ENCODE data around the gene COMMD1.
"Not testable (repeated sequence)": the region's sequence is repeated elsewhere in the genome, so short reads cannot be mapped to it uniquely, and the experiment has no call there.

COMMD1 gene

GRCh38 chr2:61969376-61969775 lies 63.9 kb downstream of the COMMD1 start:
- no peak for DNase-seq

GRCh38 chr2:61970807-61971556 lies 65.5 kb downstream of the COMMD1 start:
- DNase-seq, result no peak

DNA sequence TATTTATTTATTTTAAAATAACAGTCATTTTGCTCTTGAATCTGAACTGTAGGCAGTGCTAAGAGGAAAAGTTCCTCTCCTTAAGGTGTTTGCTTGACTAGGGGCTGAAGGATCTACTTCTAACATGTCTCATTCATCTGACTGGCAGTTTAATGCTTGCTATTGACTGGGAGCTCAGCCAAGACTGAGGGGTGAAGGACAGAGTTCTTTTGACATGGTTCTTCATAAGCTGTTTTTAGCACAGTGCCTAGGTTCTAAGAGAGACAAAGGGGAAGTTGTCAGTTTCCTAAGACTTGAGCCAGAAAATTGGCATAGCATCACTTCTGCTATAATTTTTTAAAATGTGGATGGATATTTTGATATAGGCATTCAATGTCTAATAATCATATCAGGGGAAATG lies 73.0 kb downstream of the COMMD1 start:
- DNase-seq, result no peak

DNA sequence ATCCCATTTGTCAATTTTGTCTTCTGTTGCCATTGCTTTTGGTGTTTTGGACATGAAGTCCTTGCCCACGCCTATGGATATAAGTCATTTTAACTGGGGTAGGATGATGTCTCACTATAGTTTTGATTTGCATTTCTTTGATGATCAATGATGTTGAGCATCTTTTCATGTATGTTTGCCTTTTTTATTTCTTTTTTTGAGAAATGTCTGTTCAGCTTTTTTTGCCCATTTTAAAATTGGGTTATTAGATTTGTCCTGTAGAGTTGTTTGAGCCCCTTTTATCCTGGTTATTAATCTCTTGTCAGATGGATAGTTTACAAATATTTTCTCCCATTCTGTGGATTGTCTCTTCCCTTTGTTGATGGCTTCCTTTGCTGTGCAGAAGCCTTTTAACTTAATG lies 75.3 kb downstream of the COMMD1 start:
- DNase-seq, result no peak

- DNase-seq, result no peak
These were observed 79.2 kb downstream of the COMMD1 start for GRCh38 chr2:61984682-61985081.

DNA sequence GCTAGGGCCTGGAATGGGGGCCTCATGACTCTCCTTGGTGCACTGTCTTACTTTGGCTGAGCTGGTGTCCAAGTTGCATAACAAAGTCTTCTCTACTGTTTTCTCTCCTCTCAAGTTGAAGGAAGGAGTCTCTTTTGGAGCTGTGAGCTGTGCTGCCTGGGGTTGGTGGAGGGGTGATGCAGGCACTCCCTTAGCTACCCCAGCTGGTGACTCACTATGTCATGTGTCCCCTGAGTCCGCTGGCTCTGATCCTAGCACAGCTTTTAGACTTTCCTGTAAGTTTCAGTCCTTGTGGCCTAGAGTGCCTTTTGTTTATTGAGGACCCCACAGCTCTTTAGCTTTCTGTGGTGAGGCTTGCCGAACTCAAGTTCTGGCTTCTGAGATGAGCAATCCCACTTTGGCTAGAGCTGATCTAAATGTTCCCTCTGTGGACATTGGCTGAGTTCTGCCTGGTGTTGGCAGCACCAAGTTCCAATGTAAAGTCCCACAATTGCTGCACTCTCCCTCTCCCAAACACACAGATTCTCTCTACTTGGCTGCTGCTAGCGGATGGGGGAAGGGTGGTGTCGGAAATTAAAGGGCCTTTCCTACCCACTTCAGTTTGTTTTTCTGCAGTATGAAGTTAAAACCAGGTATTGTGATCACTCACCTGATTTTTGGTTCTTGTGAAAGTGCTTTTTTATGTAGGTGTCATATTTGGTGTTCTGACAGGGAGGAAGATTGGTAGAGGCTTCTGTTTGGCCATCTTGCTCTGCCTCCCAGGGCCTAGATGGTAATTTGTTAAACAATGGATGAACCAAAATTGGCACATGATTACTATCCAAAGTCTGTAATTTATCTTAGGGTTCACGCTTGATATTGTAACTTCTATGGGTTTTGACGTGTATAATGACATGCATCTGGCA lies 83.2 kb downstream of the COMMD1 start:
- no peak for DNase-seq

GRCh38 chr2:61993422-61994024 lies 88.0 kb downstream of the COMMD1 start:
- no peak for DNase-seq

GRCh38 chr2:61994531-61994930 lies 89.1 kb downstream of the COMMD1 start:
- no peak for DNase-seq

GRCh38 chr2:61995065-61995464 lies 89.6 kb downstream of the COMMD1 start:
- DNase-seq, result no peak

DNA sequence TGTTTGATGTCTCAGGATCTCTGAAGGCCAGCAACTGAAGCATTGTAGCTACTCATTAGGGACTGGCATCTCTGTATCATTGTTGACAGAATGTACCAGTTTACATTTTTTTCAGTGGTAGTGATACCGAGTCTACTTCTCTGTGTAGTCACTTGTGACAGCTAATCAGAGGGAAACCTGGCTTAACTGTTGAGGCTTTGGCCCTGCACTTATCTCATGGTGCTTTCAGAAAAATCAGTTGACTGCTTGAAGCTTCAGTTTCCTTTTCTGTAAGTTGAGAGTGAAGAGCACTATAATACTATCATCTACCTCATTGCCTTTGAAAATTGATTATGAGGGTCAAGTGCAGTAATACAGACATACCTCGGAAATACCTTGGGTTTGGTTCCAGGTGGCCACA lies 90.0 kb downstream of the COMMD1 start:
- no peak for DNase-seq

- DNase-seq, result no peak
These were observed 93.0 kb downstream of the COMMD1 start for GRCh38 chr2:61998426-61998825.

DNA sequence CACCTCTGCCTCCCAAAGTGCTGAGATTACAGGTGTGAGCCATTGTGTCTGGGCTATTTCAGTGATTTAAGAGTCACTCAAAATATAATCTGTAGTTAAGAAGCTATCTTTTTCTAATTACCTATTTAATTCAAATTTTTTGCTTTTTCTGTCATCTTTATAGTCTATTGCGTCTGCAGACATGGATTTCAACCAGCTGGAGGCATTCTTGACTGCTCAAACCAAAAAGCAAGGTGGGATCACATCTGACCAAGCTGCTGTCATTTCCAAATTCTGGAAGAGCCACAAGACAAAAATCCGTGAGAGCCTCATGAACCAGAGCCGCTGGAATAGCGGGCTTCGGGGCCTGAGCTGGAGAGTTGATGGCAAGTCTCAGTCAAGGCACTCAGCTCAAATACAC lies 95.1 kb downstream of the COMMD1 start:
- no peak for DNase-seq

DNA sequence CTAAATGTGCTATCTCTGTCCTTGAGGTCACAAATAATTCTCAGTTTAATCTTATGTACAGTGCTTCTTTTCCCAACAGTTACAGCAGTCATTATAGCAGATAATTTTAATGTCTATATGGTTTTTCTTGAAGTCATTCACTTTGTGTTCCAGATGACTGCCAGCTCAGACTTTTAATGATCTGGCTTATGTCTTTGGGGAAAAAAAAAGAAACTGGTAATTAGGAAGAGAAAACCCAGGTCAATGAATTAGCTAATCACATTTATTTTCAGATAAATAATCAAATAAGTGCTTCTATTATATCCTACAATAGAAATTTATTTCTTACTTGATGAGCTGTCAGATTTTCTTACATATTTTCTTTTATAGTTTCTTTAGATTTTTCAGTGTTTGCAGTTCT lies 96.0 kb downstream of the COMMD1 start:
- no peak for DNase-seq

DNA sequence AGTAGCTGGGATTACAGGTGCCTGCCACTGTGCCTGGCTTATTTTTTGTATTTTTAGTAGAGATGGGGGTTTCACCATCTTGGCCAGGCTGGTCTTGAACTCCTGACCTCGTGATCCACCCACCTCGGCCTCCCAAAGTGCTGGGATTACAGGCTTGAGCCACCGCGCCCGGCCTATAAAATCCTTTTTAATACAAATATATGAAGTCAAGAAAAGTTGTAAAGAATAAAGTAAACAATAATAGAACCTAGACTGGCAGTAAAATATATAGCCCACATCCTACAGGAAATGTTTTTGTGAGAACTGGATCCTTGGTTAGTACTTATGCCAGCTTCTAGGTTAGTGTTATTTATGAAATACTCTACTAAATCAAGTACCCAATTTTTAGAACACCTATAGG lies 99.0 kb downstream of the COMMD1 start:
- DNase-seq, result not testable (repeated sequence)

DNA sequence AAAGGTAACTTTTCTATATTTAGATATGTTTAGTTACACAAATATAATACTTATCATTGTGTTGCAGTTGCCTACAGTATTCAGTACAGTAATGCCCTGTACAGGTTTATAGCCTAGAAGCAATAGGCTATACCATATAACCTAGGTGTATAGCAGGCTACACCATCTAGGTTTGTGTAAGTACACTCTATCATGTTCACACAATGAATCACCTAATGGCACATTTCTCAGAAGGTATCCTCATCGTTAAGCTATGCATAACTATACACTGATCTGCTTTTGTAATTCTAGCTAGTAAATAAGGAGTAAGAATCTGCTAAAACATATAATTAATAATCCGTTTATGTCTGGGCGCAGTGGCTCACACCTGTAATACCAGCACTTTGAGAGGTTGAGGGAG lies 102.1 kb downstream of the COMMD1 start:
- DNase-seq, result no peak

- DNase-seq, result no peak
These were observed 105.3 kb downstream of the COMMD1 start for GRCh38 chr2:62010632-62011256.

DNA sequence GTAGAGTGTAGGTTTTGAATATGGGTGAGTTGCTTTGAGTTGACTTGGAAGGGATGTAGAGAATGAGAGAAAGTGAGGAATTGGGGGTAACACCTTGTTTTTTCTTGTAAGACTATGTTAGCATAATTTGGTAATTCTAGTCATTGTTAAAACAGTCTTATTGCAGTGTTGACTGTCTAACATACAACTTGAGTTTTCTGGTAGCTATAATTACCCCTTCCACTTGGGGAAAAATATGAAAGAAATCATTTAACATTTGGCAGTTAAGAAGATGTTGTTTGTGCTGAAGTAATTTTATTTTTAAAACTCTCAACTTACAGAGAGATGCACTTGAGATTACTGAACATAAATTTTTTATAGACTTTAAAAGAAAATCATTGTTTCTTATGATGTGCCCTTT lies 108.2 kb downstream of the COMMD1 start:
- no peak for DNase-seq

GRCh38 chr2:62014102-62014501 lies 108.6 kb downstream of the COMMD1 start:
- DNase-seq, result no peak

DNA sequence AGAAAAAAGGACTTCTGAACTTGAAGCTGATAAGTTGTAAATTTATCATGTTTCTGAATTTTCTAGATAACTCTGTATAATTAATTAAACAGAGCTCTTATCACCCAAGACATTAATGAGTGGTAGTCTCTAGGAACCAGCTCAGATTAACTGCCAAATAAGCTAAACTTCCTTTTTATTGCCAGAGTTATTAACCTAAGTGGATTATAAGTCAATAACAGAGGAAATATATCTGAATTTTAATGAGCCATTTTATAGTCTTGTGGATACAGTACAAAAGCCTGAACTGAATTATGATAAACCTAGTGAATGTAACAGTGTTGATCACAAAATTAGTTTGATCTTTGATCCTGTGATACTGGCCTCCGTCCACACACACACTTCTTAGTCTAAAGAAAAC lies 111.5 kb downstream of the COMMD1 start:
- DNase-seq, result no peak

GRCh38 chr2:62029910-62030309 lies 124.4 kb downstream of the COMMD1 start:
- no peak for DNase-seq

GRCh38 chr2:62030902-62031301 lies 125.4 kb downstream of the COMMD1 start:
- no peak for DNase-seq

DNA sequence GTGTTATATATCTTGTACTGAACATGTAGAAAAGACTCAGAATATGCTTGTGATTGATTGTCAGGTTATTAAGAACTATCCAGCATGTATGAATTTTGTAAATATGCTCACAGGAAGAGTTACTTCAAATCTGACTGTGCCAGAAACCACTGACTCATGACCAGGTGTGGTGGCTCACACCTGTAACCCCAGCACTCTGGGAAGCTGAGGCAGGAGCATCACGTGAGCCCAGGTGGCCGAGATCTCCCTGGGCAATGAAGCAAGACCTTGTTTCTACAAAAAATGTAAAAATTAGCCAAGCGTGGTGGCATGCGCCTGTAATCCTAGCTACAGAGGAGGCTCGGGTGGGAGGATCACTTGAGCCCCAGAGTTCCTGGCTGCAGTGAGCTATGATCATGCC lies 126.6 kb downstream of the COMMD1 start:
- DNase-seq, result no peak

DNA sequence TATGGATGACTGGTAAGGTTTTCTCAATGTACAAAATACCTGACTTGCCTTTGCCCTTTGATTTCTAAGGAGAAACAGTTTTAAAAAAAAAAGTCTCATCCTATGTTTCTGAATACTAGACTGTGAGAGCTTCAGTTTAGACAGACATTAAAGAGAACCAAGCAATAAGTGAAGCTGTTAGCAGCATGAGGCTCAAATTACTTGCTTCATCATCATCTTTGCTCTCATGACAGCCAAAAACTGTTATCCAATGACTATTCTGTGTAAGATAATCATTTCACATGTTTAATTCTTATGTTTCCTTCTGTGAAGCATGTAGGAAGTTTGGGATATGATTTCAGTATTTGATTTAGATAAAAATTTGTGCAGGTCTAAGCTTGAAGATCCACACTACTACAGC lies 129.2 kb downstream of the COMMD1 start:
- no peak for DNase-seq

Measured in stimulated activated CD8-positive, alpha-beta memory T cell treated with anti-CD3 and anti-CD28 coated beads, Interleukin-4, amount 100 ng/mL, for 48 hours (primary cell).